Sciatic nerve (tissue), 2 donors: ENCODE data around the gene RRAS. TPM values are rescaled to one million over a fixed set of nuclear protein-coding genes. Genes with fewer than 3 reads are reported as not detected.

Experiments used
- ATAC-seq: fragments of 200-7000 bp; cut with Tn5 transposase; one replicate; pipeline ENCODE4 v1.9.1; 2020; ENCODE audit warnings: mild to moderate bottlenecking, moderate library complexity
- DNase-seq: peaks from one replicate; pipeline ENCODE4 v3.0.0-alpha.2; 2020; ENCODE audit warnings: low spot score
- intact Hi-C: fragments of 100-400 bp; cut with DNase I; formaldehyde crosslinking; loops from one replicate; pipeline ENCODE4 v1.14.2; 2022
- total RNA-seq: library from RNA; stranded (reverse); fragmentation: NEBNext Ultra II Directional; extraction: Animal tissue kit (Norgen Biotek cat#: 25700); gene quantifications from one replicate; pipeline ENCODE4 v1.2.1, GENCODE V29; 2021
- donor health status: DM: no; HTN: no; CAD: no.
- donor health status: DM: no; HTN: no; CAD: no.

RRAS gene
- total RNA-seq, 1 donor from 2014 or later = 135 TPM

DNA sequence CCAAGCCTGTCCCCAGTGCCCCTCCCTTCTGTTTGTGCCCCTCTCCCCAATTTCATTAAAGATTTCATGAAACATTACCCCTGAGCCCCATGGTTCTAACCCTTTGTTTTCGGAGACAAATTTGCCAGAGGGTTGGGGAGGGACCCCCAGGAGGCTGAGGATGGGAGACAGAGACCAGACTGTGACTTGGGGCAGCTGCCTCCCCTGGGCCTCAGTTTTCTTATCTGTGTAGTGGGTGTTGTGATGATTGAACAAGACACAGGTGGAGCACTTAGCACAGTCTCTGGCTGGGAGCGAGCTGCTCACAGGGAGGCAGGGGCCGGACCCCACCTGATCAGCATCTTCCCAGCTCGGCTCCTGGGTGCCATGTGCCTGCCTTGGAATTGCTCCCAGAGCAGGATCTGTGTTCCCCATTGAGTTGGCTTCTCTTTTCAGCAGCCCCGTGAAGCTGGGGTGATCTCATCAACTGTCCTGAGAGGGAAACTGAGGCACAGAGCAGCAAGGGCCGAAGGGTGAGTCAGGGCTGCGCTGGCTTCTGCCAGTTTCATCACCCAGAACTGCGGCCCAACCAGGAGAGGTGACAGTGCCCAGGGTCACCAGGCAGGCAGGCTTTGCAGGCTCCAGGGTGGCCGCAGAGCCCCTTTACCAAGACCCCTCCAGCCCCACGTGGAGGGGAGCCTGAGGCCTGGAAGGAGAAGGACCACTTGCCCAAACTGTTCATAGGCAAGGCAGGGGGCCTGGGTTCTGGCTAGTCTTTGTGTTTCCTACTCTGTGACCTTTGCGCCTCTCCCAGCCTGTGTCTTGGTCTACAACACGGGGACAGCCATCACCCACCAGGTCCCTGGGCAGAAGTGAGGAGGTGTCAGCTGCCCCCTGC, 18.9 kb upstream of the RRAS start:
- DNase-seq = no peak
- ATAC-seq = no peak
- intact Hi-C loops = no loop called here

DNA sequence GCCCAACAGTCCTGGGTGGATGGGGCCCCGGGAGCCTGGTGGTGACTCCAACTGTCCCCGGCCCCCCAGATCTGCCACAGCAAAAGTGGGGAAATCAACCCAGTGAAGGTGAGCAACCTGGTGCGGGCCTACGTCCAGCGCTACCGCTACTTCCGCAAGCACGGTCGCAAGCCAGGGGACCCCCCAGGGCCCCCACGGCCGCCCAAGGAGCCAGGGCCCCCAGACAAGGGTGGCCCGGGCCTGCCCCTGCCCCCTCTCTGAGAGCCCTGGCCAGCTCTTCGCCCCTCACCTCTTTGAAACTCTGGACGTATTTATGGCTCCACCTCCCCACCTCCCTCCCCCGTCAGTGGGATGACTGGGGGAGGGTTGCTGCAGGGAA, 18.2 kb upstream of the RRAS start:
- no peak for ATAC-seq
- intact Hi-C loops = no loop called here

DNA sequence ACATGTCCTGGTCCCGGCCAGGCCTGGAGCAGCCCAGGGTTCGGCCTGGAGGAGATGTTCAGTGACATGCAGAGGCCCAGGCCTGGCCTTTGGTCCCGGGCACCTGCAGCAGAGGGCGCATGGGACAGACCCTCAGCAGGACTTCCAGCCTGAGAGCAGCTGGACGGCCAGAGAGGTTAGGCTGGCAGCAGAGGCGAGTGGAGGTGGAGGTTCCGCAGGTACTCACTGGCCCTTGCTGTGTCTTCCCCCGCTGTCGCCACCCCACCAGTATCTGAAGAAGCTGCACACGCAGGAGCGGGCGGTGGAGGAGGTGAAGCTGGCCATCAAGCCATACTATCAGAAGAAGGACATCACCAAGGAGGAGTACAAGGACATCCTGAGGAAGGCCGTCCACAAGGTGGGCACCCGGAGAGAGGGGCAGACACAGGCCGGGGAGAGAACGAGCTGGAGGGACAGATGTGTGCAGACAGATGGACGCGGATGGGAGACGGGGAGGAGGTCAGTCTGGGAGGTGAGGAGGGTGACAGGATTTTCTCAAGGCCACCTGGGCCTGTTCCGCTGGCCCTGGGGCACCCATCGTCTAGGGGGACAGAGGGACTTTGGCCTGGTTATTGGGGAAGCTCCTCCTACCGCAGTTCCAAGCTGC, 17.7 kb upstream of the RRAS start:
- ATAC-seq = no peak
- intact Hi-C loops = no loop called here

More for the DNA sequence above, 18.2 kb upstream of the RRAS start:
- DNase-seq = no peak

DNA sequence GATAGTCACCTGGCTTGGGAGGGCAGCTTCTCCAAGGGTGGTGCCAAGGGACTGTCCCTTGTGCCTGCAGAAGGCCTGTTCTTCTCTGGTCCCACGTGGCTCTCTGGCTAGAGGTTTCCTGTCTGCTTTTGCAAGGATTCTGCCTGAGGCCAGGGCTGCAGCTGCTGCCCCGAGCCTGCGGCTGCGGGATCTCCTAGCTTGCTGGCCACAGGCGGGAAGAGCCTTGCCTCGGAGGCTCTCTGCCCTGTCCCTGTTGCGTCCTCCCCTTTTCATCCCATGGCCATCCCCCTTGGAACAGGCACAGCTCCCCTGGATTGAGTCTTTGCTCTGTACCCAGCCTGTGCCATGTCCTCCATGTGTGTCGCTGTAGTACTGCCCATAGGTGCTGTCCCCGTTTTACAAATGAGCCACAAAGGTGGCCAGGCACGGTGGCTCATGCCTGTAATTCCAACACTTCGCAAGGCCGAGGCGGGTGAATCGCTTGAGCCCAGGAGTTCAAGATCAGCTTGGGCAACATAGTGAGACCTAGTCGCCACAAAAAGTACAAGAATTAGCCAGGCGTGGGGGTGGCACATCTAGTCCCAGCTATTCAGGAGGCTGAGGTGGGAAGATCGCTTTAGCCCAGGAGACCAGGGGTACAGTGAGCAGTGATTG, 16.6 kb upstream of the RRAS start:
- no peak for DNase-seq
- intact Hi-C loops = no loop called here

More for the DNA sequence above, 17.7 kb upstream of the RRAS start:
- DNase-seq = no peak

DNA sequence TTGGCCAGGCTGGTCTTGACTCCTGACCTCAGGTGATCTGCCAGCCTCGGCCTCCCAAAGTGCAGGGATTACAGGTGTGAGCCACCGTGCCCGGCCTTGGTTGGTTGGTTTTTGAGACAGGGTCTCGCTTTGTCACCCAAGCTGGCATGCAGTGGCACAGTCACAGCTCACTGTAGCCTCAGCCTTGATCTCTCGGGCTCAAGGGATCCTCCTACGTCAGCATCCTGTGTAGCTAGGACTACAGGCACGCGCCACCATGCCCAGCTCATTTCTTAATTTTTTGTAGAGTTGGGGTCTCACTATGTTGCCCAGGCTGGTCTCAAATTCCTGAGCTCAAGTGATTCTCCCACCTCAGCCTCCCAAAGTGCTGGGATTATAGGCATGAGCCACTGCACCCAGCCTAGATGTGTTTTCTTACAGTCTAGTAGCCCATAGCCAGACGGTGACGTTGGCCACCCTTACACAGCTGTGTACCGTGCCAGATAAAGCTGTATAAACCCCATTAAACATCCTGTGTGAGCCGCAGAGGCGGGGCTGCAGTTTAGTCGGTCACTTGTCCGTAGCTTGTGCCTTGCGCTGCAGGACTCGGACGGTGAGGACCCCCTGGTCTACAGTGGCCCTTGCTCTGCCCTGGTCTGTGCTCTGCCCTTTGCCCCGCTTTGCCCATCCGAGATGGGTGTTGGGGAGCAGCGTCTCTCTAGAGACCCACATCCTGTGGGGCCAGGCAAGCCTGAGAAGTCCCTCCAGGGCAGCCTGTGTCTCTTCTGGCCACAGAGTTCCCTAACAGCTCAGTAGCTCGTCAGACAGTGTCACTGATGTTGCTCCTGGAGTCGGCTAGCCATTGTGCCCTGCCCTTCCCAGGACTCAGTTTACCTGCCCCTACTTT, 15.9 kb upstream of the RRAS start:
- ATAC-seq (no peak), DNase-seq (no peak)
- intact Hi-C loops = no loop called here

More for the DNA sequence above, 16.6 kb upstream of the RRAS start:
- ATAC-seq = no peak

DNA sequence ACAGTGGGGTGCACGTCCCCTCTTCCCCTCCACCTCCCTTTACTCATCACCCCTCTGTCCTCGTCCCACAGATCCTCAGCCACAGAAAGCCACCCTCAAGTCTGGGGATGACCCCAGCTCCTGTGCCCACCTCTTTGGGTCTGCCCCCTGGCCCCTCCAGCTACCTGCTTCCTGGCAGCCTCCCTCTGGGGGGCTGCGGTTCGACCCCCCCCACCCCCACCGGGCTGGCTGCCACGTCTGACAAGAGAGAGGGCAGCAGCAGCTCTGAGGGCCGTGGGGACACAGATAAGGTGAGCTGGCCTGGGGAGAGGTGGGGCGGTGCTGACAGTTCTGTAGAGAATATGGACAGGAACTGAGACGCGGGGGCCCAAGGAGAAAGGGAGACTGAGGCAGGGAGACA, 14.6 kb upstream of the RRAS start:
- no peak for ATAC-seq
- DNase-seq = no peak
- intact Hi-C loops = no loop called here

DNA sequence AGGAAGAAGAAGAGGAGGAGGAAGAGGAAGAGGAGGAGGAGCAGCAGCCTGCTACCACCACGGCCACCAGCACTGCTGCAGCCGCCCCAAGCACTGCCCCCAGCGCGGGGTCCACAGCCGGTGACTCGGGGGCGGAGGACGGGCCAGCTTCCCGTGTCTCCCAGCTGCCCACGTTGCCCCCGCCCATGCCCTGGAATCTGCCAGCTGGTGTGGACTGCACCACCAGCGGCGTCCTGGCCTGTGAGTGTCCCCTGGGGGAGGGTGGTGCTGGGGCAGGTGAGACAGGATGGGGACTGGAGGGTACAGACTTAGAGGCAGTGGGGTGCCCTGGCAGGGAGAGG, 13.5 kb upstream of the RRAS start:
- intact Hi-C loops = no loop called here
- no peak for DNase-seq
- no peak for ATAC-seq

DNA sequence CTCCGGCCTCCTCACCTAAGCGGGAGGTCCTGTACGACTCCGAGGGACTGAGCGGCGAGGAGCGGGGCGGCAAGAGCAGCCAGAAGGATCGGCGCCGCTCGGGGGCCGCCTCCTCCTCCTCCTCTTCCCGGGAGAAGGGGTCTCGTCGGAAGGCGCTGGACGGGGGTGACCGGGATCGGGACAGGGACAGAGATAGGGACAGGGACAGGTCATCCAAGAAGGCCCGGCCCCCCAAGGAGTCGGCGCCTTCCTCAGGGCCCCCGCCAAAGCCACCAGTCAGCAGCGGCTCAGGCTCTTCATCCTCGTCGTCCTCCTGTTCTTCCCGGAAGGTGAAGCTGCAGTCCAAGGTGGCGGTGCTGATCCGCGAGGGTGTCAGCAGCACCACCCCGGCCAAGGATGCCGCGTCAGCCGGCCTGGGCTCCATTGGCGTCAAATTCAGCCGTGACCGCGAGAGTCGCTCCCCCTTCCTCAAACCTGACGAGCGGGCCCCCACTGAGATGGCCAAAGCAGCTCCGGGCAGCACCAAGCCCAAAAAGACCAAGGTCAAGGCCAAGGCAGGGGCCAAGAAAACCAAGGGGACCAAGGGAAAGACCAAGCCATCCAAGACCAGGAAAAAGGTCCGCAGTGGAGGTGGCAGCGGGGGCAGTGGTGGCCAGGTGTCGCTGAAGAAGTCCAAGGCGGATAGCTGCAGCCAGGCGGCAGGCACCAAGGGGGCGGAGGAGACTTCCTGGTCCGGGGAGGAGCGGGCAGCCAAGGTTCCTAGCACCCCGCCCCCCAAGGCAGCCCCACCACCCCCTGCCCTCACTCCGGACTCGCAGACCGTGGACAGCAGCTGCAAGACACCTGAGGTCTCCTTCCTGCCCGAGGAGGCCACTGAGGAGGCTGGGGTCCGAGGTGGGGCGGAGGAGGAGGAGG, 12.9 kb upstream of the RRAS start:
- ATAC-seq = no peak
- DNase-seq = no peak
- intact Hi-C loops = no loop called here

DNA sequence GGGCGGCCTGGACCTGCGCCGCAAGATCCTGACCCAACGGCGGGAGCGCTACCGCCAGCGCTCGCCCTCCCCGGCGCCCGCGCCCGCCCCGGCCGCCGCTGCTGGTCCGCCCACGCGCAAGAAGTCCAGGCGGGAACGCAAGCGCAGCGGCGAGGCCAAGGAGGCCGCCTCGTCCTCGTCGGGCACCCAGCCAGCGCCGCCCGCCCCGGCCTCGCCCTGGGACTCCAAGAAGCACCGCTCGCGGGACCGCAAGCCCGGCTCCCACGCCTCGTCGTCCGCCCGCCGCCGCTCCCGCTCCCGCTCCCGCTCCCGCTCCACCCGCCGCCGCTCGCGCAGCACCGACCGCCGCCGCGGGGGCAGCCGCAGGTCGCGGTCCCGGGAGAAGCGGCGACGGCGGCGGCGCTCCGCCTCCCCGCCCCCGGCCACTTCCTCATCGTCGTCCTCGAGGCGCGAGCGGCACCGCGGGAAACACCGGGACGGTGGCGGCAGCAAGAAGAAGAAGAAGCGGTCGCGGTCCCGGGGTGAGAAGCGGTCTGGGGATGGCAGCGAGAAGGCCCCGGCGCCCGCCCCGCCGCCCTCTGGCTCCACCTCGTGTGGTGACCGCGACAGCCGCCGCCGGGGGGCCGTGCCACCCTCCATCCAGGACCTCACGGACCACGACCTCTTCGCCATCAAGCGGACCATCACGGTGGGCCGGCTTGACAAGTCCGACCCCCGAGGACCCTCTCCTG, 12.0 kb upstream of the RRAS start:
- DNase-seq (no peak), ATAC-seq (no peak)
- intact Hi-C loops = no loop called here

DNA sequence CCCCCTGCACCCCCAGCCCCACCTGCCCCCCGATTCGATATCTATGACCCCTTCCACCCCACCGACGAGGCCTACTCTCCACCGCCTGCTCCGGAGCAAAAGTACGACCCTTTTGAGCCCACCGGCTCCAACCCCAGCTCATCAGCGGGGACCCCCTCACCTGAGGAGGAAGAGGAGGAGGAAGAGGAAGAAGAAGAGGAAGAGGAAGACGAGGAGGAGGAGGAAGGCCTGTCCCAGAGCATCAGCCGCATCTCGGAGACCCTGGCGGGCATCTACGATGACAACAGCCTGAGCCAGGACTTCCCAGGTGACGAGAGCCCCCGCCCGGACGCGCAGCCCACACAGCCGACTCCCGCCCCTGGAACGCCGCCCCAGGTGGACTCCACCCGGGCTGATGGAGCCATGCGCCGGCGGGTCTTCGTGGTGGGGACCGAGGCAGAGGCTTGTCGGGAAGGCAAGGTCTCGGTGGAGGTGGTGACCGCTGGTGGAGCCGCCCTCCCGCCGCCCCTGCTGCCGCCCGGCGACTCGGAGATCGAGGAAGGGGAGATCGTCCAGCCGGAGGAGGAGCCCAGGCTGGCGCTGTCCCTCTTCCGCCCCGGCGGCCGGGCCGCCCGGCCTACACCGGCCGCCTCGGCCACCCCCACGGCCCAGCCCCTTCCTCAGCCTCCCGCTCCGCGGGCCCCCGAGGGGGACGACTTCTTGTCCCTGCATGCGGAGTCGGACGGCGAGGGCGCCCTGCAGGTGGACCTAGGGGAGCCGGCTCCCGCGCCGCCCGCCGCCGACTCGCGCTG, 11.3 kb upstream of the RRAS start:
- no peak for DNase-seq

DNA sequence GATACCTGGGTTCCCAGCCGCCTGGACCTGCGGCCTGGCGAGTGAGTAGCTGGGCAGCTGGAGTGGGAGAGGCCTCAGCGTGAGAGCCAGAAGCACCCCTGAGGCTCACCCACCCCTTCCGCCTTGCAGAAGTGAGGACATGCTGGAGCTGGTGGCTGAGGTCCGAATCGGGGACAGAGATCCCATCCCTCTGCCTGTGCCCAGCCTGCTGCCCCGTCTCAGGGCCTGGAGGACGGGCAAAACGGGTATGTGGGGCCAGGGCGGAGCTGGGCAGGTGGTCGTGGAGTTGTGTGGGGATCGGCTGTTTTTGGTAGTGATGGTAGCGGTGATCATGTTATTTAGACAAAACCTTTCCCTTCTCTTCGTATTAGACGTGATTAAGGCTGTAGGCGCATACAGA, 6.6 kb upstream of the RRAS start:
- intact Hi-C loops = no loop called here
- DNase-seq (no peak), ATAC-seq (no peak)

More for the DNA sequence above, 11.3 kb upstream of the RRAS start:
- ATAC-seq = no peak
- intact Hi-C loops = no loop called here

DNA sequence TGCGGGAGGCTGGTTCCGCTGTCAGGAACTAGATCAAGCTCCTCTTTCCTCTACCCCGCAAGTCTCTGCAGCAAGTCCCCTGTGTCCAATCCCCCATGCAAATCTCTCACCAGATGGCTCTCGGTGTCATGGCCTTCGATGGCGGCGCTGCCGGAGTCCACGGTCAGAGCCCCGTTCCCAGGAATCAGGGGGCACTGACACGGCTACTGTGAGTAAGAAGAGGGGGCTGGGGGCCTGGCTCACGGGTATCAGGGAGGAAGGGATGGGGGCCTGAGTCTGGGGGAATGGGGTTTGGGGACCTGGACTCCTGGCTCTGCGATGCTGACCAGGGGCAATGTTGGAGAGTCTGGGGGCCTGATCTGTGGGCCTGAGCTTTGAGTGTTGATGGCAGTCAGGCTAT, 6.1 kb upstream of the RRAS start:
- intact Hi-C loops = no loop called here
- DNase-seq (no peak), ATAC-seq (no peak)

DNA sequence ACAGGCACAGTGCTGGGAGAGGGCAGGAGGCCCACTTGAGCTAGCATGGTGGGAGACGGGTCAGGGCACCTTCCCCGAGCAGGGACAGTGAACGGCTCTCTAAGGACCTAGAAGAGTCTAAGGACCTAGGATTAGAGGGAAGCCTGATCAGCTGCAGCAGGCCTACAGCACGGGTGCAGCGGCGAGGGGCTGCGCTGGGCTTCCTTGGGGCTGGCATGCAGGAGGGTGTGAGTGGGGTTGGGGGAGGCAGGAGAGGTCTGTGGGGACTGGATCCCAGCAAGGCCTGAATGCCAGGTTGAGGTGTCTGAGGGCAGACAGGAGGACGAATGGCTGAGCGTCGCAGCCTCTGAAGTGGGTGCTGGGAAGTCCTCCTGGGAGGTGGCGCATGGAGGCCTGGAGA, 5.6 kb upstream of the RRAS start:
- no peak for DNase-seq
- intact Hi-C loops = no loop called here

DNA sequence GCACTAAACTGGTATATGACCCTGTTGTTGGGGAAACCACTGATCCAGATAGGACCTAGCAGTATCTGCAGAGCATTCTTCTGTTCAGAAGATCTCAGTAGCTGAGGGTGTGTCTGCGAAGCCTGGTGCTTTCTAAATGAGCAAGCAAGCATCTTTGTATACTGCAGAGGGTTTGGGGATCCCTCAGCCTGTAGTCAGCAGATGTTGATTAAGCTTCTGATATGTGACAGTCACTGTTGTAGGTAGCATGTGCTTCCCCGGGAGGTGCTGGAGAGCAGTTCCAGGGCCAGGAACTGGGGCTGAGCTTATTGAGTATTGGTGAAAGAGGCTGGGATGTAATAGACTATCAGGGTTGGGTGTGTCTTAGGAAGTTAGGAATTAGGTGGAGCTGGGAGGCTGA, 3.5 kb upstream of the RRAS start:
- no peak for DNase-seq
- ATAC-seq = no peak
- intact Hi-C loops = no loop called here

More for the DNA sequence above, 5.6 kb upstream of the RRAS start:
- ATAC-seq = no peak

DNA sequence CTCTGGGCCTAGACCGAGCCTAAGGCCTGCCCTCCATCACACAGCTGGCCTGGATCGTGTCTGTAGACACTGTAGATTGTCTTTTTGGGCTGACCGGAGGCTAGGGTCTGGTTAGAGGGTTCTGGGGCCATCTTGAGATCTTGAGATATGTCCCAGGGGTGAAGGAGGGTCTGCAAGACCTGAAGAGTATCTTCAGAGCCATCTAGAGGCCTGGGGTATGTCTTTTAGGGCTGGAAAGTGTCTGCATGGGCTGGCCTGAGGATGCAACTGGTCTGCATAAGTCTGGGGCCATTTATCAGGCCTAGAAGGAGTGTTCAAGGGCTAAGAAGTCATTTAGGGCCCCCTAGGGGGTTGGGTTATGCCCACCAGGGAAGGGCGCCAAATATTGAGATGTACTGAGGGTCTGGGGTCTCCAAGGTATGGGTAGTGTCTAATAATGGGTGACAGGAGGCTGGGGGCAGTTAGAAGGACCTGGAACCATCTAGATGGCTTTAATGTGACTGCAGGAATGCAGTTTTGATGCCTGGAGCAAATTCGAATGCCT, 2.6 kb upstream of the RRAS start:
- intact Hi-C loops = no loop called here
- ATAC-seq (no peak), DNase-seq (no peak)

DNA sequence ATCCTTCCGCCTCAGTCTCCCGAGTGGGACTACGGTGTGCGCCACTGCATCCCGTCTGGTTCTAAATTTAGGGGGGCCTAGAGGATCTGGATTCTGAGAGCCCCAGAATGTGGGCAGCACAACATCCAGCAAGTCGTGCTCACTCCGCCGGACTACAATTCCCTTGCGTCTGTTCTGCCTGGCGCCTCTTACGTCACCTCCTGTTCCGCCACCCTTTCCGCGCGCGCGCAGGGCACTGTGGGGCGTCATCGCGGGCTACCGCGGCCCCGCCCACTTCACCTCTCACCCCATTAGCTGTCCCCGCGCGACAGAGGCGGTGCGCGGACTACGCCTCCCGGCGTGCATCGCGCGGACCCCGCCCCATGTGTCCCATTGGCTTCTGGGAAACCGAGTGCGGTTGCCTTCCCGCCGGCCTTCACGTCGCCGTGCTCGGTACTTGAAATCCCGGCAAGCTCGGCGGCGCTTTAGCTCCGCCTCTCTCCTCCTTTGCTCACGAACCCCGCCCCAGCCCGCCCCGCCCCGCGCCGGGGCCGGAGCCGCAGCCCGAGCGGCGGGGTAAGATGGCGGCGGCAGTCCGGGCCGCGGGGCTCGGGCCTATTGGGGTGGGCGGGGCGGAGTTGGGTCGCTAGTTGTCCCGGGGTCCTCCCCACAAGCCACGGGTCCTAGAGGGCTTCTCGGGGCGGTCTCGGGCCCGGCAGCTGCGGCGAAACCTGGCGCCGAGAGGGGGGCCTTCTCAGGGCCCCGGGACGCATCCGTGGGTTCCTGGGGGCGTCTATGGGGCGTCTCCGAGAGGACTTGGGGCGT, 1.9 kb upstream of the RRAS start, which contains the start of gene SCAF1:
Gene SCAF1, plus strand, starts transcription at position 522 of the 804 bp plus-strand sequence. CDS start 2,818 bp downstream, outside the sequence.
- peak; percentile 84 for ATAC-seq
- intact Hi-C loops = no loop called here
- peak; percentile 99 for DNase-seq
